NCI-H2081 (cell line): ENCODE measurements around the gene ART3.

Experiments
- DNase-seq, 2 experiments: peaks; one replicate each; lab custom pipeline; 2025; lab: John Stamatoyannopoulos, UW

The ART3 gene

DNA sequence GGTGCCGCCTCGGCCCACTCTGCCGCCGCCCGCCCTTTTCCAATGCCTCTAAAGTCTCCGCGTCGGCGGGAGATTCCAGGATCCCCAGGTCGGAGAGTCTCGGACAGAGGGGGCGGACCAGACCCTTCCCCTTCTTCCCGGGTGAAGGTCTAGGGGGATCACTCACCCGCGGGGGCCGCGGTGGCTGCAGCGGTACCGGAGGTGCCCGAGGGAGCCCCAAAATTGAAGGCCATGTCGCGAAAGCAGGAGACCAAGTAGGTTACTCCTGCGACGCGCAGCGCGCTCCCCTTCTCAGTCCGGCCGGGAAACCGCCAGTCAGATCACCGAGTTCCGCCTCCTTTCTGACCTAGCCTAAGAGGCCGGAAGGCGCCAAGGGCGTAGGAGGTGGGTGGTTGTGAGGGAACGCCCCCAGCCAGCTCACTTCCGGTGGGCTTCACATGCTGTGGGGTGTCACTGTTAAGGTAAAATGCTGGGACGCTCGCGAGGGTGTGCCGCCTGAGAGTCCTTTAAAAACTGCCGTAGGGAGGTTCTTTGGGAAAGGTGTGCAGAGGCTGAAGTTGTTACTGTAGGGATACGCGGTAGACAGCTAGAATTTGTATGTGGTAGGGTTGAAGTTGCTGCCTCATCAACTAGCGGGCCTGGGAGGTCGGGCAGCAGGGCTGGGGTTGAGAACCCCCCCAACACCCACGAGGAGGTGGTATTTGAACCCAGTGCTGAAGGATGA, 73.8 kb downstream of the ART3 start, which contains the start of gene NUP54:
Gene NUP54, minus strand, starts transcription at position 256 of the 724 bp plus-strand sequence. Its CDS starts 23 bp downstream, at position 233.
- peak; percentile 86 to 92 for DNase-seq

- DNase-seq, result no peak
Observed at GRCh38 chr4:76153356-76153755, 78.8 kb downstream of the ART3 start.

- no peak for DNase-seq
Observed at GRCh38 chr4:76155979-76156378, 81.5 kb downstream of the ART3 start.

GRCh38 chr4:76156635-76157034, 82.1 kb downstream of the ART3 start:
- no peak for DNase-seq

GRCh38 chr4:76160355-76160754, 85.8 kb downstream of the ART3 start:
- no peak for DNase-seq
